Left lung (tissue), 10 donors: ENCODE data around the gene COA5. TPM values are rescaled to one million over a fixed set of nuclear protein-coding genes. Genes with fewer than 3 reads are reported as not detected.

Source experiments
- ATAC-seq: fragments of 200-7000 bp; cut with Tn5 transposase; one replicate; pipeline ENCODE4 v1.9.1; 2020; ENCODE audit warnings: moderate library complexity
- DNase-seq, 4 donors: peaks; one replicate each; pipeline ENCODE4 v3.0.0-alpha.2; 2013 to 2020
- H3K27ac ChIP-seq, 2 donors: fragments of 200-600 bp; sonication (generic) in 1 of 2; one replicate each; pipeline versions ENCODE4 v1.5.0 to v1.8.0; 2020 to 2021
- H3K27me3 ChIP-seq, 2 donors: fragments of 200-600 bp; sonication (generic) in 1 of 2; one replicate each; pipeline versions ENCODE4 v1.5.0 to v1.8.0; 2020 to 2021
- H3K36me3 ChIP-seq, 2 donors: fragments of 200-600 bp; sonication (generic) in 1 of 2; one replicate each; pipeline versions ENCODE4 v1.5.0 to v1.8.0; 2020 to 2021
- H3K4me1 ChIP-seq, 2 donors: fragments of 200-600 bp; one replicate each; pipeline ENCODE4 v1.8.0; 2021
- H3K4me3 ChIP-seq, 2 donors: fragments of 200-600 bp; sonication (generic) in 1 of 2; one replicate each; pipeline versions ENCODE4 v1.5.0 to v1.8.0; 2020 to 2021; ENCODE audit warnings: mild to moderate bottlenecking in 1 of 2
- H3K9me3 ChIP-seq, 2 donors: fragments of 200-600 bp; sonication (generic) in 1 of 2; one replicate each; pipeline versions ENCODE4 v1.5.0 to v1.8.0; 2020 to 2021
- intact Hi-C, 2 donors: fragments of 100-400 bp; cut with DNase I; formaldehyde crosslinking; loops; one replicate each; pipeline versions ENCODE4 v1.11.2 to v1.14.2; 2022
- polyA plus RNA-seq, 6 donors: library from polyadenylated mRNA; unstranded; fragments of 120-200 nt; gene quantifications; one replicate each; pipeline ENCODE4 v1.2.1, GENCODE V29; 2013; ENCODE audit not compliant: insufficient read length in 6 of 6
- total RNA-seq, 2 donors: library from RNA; stranded (reverse); fragmentation: NEBNext Ultra II Directional; extraction: Animal tissue kit (Norgen Biotek cat#: 25700); gene quantifications; one replicate each; pipeline ENCODE4 v1.2.1, GENCODE V29; 2021
- TF ChIP-seq, protein P1 (sequence below), 2 donors: fragments of 200-600 bp; sonication (generic) in 1 of 2; IDR thresholded peaks; one replicate each; pipeline versions ENCODE4 v1.5.0 to v1.8.0; 2021; ENCODE audit warnings: antibody characterized with exemption in 2 of 2
- donor health status: DM: no; HTN: yes; CAD: no.
- donor health status: DM: no; HTN: no; CAD: no.

COA5 gene
- total and polyA plus RNA-seq, 8 donors = 24.3 to 80.0 (median 74.8) TPM

DNA sequence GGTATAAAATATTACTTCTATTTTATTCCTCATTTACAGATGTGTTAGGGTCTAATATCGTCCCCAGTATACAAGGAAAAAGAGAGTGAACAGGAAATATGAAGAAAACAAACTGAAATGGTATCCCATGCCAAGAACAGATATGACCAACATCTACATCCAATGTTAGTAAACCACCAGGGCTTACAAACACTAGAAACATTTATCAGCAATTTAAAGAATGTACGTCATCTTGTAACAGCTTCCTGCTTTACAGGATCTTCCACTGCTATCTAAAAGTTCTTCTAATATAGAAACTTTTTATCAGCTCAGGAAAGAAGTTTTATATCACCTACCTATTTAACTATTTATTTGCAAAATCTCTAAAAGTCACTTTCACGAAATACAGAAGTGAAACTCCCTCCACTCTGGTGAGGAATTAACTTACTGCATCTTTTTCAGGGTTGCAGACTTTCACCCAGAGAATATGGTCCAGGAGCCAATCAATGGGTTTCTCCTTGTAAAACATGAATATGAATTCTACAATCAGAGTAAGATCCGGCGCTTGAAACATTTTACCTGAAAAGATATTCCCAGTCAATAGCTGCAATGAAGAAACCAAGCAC is 35.3 kb upstream of the COA5 start:
- Histone ChIP-seq H3K27me3 (no peaks in the 10 kb centered on the region), H3K36me3 (peaks cover 0 to 60% of the 10 kb centered on the region in 2 donors), H3K4me1 (no peaks in the 10 kb centered on the region), H3K4me3 (no peak overlapping the region), H3K9me3 (no peaks in the 10 kb centered on the region), H3K27ac (no peak overlapping the region)
- DNase-seq (no peak), ATAC-seq (no peak)
- TF ChIP-seq, protein P1, sequence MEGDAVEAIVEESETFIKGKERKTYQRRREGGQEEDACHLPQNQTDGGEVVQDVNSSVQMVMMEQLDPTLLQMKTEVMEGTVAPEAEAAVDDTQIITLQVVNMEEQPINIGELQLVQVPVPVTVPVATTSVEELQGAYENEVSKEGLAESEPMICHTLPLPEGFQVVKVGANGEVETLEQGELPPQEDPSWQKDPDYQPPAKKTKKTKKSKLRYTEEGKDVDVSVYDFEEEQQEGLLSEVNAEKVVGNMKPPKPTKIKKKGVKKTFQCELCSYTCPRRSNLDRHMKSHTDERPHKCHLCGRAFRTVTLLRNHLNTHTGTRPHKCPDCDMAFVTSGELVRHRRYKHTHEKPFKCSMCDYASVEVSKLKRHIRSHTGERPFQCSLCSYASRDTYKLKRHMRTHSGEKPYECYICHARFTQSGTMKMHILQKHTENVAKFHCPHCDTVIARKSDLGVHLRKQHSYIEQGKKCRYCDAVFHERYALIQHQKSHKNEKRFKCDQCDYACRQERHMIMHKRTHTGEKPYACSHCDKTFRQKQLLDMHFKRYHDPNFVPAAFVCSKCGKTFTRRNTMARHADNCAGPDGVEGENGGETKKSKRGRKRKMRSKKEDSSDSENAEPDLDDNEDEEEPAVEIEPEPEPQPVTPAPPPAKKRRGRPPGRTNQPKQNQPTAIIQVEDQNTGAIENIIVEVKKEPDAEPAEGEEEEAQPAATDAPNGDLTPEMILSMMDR (IDR thresholded peaks at IDR 0.05) = no peak
- intact Hi-C loops = loop anchor here in 1 of 2 donors (10.0 kb wide), 1 partner anchor 191 kb away; no protein-coding TSS in a partner anchor

DNA sequence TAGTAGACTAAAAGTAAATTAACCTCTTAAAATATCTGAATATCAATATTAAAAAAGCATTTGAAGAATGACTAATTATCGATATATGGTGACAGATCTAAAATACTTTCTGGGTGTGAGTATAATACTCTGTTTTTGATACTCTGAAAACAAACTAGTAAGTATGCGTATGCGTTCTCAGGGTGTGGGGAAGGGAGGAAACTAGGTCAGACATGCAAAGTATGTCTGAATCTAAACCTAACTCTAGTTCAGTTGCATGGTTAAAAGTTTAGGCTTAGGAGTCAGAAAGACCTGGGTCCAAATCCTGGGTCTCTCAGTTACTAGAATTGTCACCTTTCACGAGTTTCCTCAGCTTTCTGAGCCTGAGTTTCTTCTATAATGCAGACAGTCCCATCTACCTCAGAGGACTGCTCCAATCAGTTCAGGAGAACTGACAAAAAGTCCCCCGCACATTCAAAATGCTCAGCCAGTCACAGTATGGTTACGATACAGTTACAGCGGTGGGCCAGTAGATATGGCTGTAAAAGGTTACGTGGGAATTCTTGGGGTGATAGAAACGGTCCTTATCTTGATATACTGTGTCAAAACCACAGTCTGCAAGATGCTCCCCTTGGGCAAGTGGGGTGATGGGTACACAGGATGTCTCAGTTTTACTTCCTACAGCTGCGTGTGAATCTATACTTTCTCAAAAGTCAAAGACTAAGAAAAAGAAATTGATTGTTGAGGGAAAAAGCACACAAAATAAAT is 29.3 kb upstream of the COA5 start:
- H3K4me1 ChIP-seq = no peaks in the 10 kb centered on the region
- no peak overlapping the region for H3K4me3 ChIP-seq
- no peak overlapping the region for H3K27ac ChIP-seq
- no peaks in the 10 kb centered on the region for H3K27me3 ChIP-seq
- intact Hi-C loops = no loop called here
- TF ChIP-seq, protein P1 (IDR thresholded peaks at IDR 0.05) = no peak
- ATAC-seq = no peak
- H3K36me3 ChIP-seq = peaks cover 0 to 86% of the 10 kb centered on the region in 2 donors
- no peak for DNase-seq
- H3K9me3 ChIP-seq = no peaks in the 10 kb centered on the region

DNA sequence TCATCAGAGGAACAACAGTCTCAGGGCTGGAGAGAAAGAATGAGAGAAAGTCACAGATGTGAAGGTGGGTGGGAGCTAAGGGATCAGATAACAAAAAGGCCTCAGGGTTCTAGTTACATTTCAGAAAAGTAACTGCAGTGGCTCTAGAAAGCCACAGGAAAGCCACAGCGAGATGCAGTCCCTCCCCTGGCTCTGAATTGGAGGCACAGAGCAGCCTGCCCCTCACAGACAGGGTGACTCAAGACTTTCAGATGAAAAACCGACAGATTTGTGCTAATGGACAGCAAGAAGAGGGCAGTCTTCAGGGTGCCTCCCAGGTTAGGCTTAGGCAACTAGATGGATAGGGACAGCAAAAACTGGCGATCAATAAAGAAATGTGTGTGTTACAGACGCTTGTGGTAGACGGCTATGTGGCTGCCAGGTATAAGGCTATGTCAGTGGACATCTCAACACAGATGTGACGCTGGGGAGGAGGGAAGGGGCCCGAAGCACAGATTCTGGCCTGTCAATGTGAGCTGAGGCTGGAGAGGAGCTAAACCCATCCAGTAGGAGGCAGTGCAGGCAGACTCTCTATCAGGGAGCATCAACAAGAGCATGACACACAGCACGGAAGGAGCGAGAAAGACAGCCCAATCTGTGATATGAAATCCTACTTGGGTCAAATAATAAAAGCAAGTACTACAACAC is 26.2 kb upstream of the COA5 start:
- H3K9me3 ChIP-seq = no peaks in the 10 kb centered on the region
- TF ChIP-seq, protein P1 (IDR thresholded peaks at IDR 0.05) = no peak
- no peaks in the 10 kb centered on the region for H3K27me3 ChIP-seq
- H3K27ac ChIP-seq = no peak overlapping the region
- H3K4me1 ChIP-seq = no peaks in the 10 kb centered on the region
- intact Hi-C loops = no loop called here
- peak; percentile 32 for ATAC-seq
- H3K4me3 ChIP-seq = no peak overlapping the region
- H3K36me3 ChIP-seq = peaks cover 0 to 95% of the 10 kb centered on the region in 2 donors
- DNase-seq = no peak

DNA sequence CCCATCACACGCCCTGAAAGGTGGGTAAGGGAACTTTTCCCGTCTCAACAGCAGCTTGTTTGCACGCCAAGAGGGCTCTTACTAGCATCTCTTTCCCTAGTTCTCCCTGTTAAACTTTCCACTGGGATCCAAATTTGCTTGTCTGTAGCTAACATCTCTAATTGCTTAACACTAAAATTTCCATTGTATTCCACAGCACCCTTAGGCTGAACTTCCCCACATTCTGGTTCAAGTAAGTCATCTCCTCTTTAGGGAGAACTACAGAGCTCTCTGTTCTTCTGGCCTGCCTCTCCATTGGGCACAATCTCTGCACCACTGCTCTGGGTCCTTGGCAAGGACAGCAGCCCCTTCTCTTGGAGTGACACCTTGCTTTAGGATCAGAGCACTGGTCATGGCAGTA is 24.0 kb upstream of the COA5 start:
- H3K9me3 ChIP-seq = no peaks in the 10 kb centered on the region
- no peak overlapping the region for H3K27ac ChIP-seq
- no peaks in the 10 kb centered on the region for H3K27me3 ChIP-seq
- H3K36me3 ChIP-seq = peaks cover 0 to 91% of the 10 kb centered on the region in 2 donors
- no peak overlapping the region for H3K4me3 ChIP-seq
- ATAC-seq = no peak
- intact Hi-C loops = no loop called here
- DNase-seq = no peak
- no peaks in the 10 kb centered on the region for H3K4me1 ChIP-seq
- TF ChIP-seq, protein P1 (IDR thresholded peaks at IDR 0.05) = no peak

DNA sequence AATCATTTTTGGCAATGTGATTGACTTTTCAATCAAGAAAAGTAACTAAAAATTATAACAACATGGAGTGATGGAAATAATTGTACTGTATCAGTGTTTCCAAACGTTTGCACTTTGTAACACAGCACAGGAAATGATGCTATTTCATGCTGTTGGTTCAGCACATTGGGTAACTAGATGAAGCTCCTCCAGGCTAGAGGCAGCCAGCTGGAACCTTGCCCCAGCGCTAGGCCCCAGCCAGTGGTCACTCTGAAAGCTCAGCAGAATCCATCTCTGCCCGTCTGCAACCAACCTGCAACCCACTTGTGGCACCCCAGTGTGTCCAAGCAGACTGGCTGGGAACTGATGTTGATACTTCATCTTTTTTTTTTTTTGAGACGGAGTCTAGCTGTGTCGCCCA is 15.3 kb upstream of the COA5 start:
- no peaks in the 10 kb centered on the region for H3K27me3 ChIP-seq
- H3K9me3 ChIP-seq = no peaks in the 10 kb centered on the region
- TF ChIP-seq, protein P1 (IDR thresholded peaks at IDR 0.05) = no peak
- no peak overlapping the region for H3K4me3 ChIP-seq
- peaks cover 0 to 61% of the 10 kb centered on the region in 2 donors for H3K36me3 ChIP-seq
- intact Hi-C loops = no loop called here
- DNase-seq (peak in 3 of 4 donors; percentile 39 to 74 (median 49)), ATAC-seq (peak; percentile 63)
- H3K4me1 ChIP-seq = peaks cover 0 to 11% of the 10 kb centered on the region in 2 donors
- H3K27ac ChIP-seq = peak overlapping the region in 1 of 2 donors; percentile 57
